IPS DF 4.7 (cell line): ENCODE data around the gene TMEM209.
"Not testable (repeated sequence)": the region's sequence is repeated elsewhere in the genome, so short reads cannot be mapped to it uniquely, and the experiment has no call there.

ENCODE experiments used
- DNase-seq: peaks from one replicate; pipeline ENCODE4 v3.0.0-alpha.2; 2013; ENCODE audit warnings: low spot score; ENCODE audit errors: extremely low read depth

Gene TMEM209

GRCh38 chr7:130129011-130129411, 76.2 kb downstream of the TMEM209 start:
- DNase-seq, result no peak

GRCh38 chr7:130127821-130128317, 77.3 kb downstream of the TMEM209 start:
- no peak for DNase-seq

- DNase-seq, result no peak
Observed at GRCh38 chr7:130127404-130127803, 77.8 kb downstream of the TMEM209 start.

GRCh38 chr7:130126840-130127239, 78.4 kb downstream of the TMEM209 start:
- DNase-seq, result not testable (repeated sequence)

GRCh38 chr7:130124711-130125110, 80.5 kb downstream of the TMEM209 start:
- DNase-seq, result no peak

- DNase-seq, result no peak
Observed at GRCh38 chr7:130123501-130123900, 81.7 kb downstream of the TMEM209 start.

GRCh38 chr7:130118801-130119200, 86.4 kb downstream of the TMEM209 start:
- DNase-seq, result no peak

GRCh38 chr7:130118294-130118693, 86.9 kb downstream of the TMEM209 start:
- DNase-seq, result no peak

GRCh38 chr7:130114776-130115175, 90.4 kb downstream of the TMEM209 start:
- DNase-seq, result no peak
